Measurements from ENCODE around the gene TLR2.

TLR2 gene

GRCh38 chr4:153735906-153736461 is 51.9 kb downstream of the TLR2 start:
- DNase-seq = no peak

- DNase-seq = no peak
Measured at GRCh38 chr4:153741541-153741940, 57.5 kb downstream of the TLR2 start.

GRCh38 chr4:153745651-153746050 is 61.6 kb downstream of the TLR2 start:
- DNase-seq = no peak

- DNase-seq = no peak
Measured at GRCh38 chr4:153747406-153747955, 63.4 kb downstream of the TLR2 start.

GRCh38 chr4:153748378-153748777 is 64.3 kb downstream of the TLR2 start:
- no peak for DNase-seq

- DNase-seq = peak; percentile 0
Measured at GRCh38 chr4:153750197-153750817, 66.2 kb downstream of the TLR2 start.

- no peak for DNase-seq
Measured at GRCh38 chr4:153755186-153755585, 71.1 kb downstream of the TLR2 start.
